Activated B cell treated with CpG ODN at 0.5 μM for 24 hours (primary cell): ENCODE results near the gene PBX1. TPM values are rescaled to one million over a fixed set of nuclear protein-coding genes. Genes with fewer than 3 reads are reported as not detected.

Experiments used
- ATAC-seq: fragments of 200-7000 bp; cut with Tn5 transposase; one replicate; pipeline ENCODE4 v1.10.0; 2021; ENCODE audit warnings: low read depth, mild to moderate bottlenecking, moderate library complexity
- CTCF ChIA-PET: fragments of 350-600 bp; sonication (Branson Sonifier 250); formaldehyde crosslinking; loops from one replicate; lab custom pipeline; 2021; ENCODE audit warnings: antibody characterized with exemption; lab: Charles Lee
- POLR2A ChIA-PET: fragments of 350-600 bp; sonication (Branson Sonifier 250); formaldehyde crosslinking; loops from one replicate; lab custom pipeline; 2021; ENCODE audit warnings: antibody characterized with exemption; lab: Charles Lee
- DNase-seq: peaks from one replicate; pipeline ENCODE4 v3.0.0; 2022
- H3K27ac Mint-ChIP-seq: one replicate; pipeline ENCODE4 v1.8.0; 2020; ENCODE audit warnings: mixed read lengths
- H3K27me3 Mint-ChIP-seq: one replicate; pipeline ENCODE4 v1.8.0; 2021; ENCODE audit warnings: mixed read lengths
- H3K36me3 Mint-ChIP-seq: one replicate; pipeline ENCODE4 v1.8.0; 2021; ENCODE audit warnings: low read depth, mixed read lengths
- H3K4me1 Mint-ChIP-seq: one replicate; pipeline ENCODE4 v1.8.0; 2021; ENCODE audit warnings: mixed read lengths
- H3K4me3 Mint-ChIP-seq: one replicate; pipeline ENCODE4 v1.8.0; 2020; ENCODE audit warnings: mild to moderate bottlenecking, mixed read lengths
- H3K9me3 Mint-ChIP-seq: one replicate; pipeline ENCODE4 v1.8.0; 2020; ENCODE audit warnings: mixed read lengths
- intact Hi-C: fragments of 100-400 bp; cut with micrococcal nuclease; formaldehyde crosslinking; loops from one replicate; pipeline ENCODE4 v1.15.1; 2024
- total RNA-seq: library from RNA; stranded (reverse); gene quantifications from 2 replicates; pipeline ENCODE4 v1.2.3, GENCODE V29; 2022
- TF ChIP-seq, protein P1 (sequence below): fragments of 200-600 bp; IDR thresholded peaks from one replicate; pipeline ENCODE4 v1.8.0; 2022; ENCODE audit warnings: antibody characterized with exemption, mild to moderate bottlenecking

PBX1 gene
- total RNA-seq, 1 donor from 2014 or later: not detected

DNA sequence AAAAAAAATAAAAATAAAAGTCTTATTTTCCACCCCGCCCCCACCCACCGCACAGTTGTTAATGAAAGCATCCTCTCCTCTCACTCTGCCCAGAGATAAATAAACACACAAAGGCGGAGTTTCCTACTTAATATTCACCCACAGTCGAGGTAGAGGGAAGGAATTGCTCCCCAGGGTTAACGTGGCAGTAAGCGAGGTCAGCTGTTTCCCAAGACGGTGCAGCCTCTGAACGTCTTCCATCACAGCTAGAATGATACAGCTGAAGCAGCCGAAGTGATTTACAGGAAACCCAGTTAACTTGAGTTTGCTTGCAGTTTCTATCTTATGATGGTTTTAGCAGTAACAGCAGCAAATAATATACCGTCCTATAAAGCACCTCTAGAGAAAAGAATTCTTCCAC lies 283.9 kb downstream of the PBX1 start:
- Mint-ChIP-seq H3K4me1 (no peaks in the 10 kb centered on the region), H3K27me3 (no peaks in the 10 kb centered on the region), H3K9me3 (no peaks in the 10 kb centered on the region), H3K4me3 (no peak overlapping the region), H3K36me3 (no peaks in the 10 kb centered on the region), H3K27ac (no peak overlapping the region)
- intact Hi-C loops: no loop called here
- ChIA-PET POLR2A (no interaction called here), CTCF (no interaction called here)
- TF ChIP-seq, protein P1, sequence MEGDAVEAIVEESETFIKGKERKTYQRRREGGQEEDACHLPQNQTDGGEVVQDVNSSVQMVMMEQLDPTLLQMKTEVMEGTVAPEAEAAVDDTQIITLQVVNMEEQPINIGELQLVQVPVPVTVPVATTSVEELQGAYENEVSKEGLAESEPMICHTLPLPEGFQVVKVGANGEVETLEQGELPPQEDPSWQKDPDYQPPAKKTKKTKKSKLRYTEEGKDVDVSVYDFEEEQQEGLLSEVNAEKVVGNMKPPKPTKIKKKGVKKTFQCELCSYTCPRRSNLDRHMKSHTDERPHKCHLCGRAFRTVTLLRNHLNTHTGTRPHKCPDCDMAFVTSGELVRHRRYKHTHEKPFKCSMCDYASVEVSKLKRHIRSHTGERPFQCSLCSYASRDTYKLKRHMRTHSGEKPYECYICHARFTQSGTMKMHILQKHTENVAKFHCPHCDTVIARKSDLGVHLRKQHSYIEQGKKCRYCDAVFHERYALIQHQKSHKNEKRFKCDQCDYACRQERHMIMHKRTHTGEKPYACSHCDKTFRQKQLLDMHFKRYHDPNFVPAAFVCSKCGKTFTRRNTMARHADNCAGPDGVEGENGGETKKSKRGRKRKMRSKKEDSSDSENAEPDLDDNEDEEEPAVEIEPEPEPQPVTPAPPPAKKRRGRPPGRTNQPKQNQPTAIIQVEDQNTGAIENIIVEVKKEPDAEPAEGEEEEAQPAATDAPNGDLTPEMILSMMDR: no peak
- ATAC-seq: no peak
- DNase-seq: no peak

DNA sequence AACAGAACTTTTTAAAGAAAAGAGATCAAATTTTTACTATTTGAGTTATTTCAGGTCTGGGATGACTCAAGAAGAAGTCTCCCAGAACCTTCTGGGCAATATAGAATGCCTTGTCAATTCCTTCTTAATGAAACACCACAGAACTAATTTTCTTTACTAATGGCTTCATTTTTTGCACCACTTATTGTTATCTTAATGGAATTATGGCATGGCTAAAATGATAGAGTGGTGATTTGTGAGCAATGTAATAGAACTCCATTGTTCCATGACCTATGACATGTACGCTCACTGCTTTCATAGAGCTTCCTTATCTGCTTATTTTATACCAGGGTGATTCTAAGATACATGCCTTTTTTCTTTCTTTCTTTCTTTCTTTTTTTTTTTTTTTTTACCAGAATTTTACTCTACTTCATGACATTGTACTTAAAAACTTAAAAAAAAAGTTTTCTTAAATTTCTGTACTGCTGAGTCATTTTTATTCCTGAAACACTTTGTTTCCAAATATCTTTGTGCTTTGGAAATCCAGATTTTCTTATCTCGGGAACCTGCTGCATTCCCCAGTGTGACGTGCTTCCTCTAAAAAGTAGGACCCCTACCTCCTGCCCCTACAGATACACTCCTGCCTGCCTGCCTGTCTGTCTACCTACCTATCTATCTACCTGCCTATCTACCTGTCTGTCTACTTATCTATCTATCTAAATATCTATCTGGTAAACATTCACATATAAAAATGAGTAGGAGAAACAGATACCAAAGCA lies 284.9 kb downstream of the PBX1 start:
- H3K9me3 Mint-ChIP-seq: no peaks in the 10 kb centered on the region
- no peak overlapping the region for H3K4me3 Mint-ChIP-seq
- ChIA-PET POLR2A (no interaction called here), CTCF (no interaction called here)
- TF ChIP-seq, protein P1: no peak
- H3K36me3 Mint-ChIP-seq: no peaks in the 10 kb centered on the region
- H3K27ac Mint-ChIP-seq: no peak overlapping the region
- no peaks in the 10 kb centered on the region for H3K27me3 Mint-ChIP-seq
- DNase-seq: no peak
- ATAC-seq: no peak
- intact Hi-C loops: no loop called here
- H3K4me1 Mint-ChIP-seq: no peaks in the 10 kb centered on the region

DNA sequence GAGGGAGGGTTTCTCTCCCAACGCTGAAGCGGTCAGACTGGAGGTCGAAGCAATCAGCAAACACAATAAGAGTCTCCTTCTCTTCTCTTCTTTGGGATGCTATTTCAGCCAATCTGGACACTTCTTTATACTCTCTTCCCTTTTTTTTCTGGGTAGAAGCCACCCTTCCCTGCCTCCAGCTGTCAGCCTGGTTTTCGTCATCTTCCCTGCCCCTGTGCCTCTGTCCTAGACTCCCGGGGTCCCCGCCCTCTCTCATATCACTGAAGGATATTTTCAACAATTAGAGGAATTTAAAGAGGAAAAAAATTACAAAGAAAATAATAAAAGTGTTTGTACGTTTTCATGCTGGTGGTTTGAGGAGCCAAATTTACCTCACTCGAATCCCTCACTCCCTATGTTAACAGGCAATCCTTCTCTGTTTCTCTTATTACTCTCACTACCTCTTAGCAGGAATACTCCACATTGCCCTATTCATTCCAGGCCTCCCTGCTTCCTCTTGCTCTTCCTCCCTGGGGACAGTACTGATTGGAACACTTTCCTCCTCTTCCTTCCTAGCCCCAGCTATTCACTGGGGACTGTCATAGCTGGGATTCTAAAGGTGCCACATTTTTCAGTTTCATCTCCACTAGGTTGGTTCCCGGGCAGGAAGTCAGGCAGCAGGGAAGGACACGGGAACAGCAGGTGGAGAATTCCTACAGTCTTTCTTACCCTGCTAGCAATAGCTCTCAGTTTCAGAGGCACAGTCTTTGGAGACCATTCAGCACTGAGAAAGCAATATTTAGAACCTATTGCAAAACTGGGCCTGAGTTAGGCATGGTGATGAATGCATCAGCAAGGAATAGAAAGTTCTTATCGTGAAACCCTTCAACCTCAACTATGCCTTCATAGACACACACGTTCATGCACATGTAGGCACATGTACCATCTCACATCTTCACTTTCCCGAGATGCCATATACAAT lies 288.0 kb downstream of the PBX1 start:
- H3K9me3 Mint-ChIP-seq: no peaks in the 10 kb centered on the region
- DNase-seq (no peak), ATAC-seq (no peak)
- intact Hi-C loops: no loop called here
- POLR2A ChIA-PET: no interaction called here
- no peaks in the 10 kb centered on the region for H3K36me3 Mint-ChIP-seq
- TF ChIP-seq, protein P1: no peak
- H3K27ac Mint-ChIP-seq: no peak overlapping the region
- H3K4me3 Mint-ChIP-seq: no peak overlapping the region
- H3K4me1 Mint-ChIP-seq: no peaks in the 10 kb centered on the region
- CTCF ChIA-PET: no interaction called here
- no peaks in the 10 kb centered on the region for H3K27me3 Mint-ChIP-seq

DNA sequence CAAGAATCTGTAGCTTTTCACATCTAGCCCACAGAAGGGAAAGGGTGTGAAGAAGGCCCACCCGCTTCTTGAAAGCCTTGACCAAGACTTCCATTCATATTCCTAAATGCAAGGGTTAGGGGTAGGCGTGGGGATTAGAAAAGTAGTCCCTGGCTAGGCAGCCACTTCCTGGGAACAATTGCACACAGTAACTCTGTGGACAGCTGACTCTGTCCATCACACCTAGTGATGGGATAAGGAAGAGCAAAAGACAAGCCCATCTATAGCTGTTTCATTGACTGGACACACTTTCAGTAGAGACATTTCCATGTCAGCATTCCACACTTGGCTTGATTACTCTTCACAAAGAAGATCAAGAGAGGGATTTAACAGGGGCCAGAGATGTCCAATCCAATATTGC lies 294.2 kb downstream of the PBX1 start:
- DNase-seq: no peak
- intact Hi-C loops: no loop called here
- TF ChIP-seq, protein P1: no peak
- Mint-ChIP-seq H3K4me3 (no peak overlapping the region), H3K9me3 (no peaks in the 10 kb centered on the region), H3K27me3 (no peaks in the 10 kb centered on the region), H3K27ac (no peak overlapping the region), H3K36me3 (no peaks in the 10 kb centered on the region), H3K4me1 (no peaks in the 10 kb centered on the region)
- POLR2A ChIA-PET: no interaction called here
- CTCF ChIA-PET: no interaction called here
- ATAC-seq: no peak

DNA sequence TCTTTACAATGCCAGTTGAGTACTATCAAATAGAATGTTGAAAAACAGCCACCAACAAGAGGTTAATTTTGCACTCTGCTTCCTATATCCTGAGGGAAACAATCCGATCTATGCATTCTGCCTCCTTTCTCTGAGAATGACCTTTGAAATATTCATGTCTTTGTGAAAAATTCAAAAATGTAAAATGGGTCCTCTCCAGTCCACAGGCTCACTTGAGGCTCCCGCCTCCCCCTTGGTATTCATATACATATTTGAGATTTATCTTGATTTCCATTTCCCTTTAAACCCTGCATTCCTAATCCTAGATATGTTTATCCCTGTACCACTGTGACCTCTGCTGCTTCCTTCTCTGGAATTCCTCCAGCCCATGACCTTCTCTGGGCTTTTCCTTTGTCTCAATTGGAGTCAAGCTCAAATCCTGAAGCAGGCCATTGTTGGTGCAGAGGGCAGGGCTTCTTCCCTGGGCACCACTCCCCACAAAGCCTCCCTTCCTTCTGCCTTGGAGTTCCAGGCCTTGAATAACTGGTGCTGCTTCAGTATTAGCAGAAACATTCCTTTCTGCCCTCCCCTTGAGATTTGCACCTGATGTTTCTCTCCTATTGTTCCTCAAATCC lies 296.8 kb downstream of the PBX1 start:
- ChIA-PET POLR2A (no interaction called here), CTCF (no interaction called here)
- H3K4me3 Mint-ChIP-seq: no peak overlapping the region
- DNase-seq: no peak
- ATAC-seq: no peak
- H3K36me3 Mint-ChIP-seq: no peaks in the 10 kb centered on the region
- intact Hi-C loops: no loop called here
- H3K27me3 Mint-ChIP-seq: no peaks in the 10 kb centered on the region
- TF ChIP-seq, protein P1: no peak
- H3K4me1 Mint-ChIP-seq: no peaks in the 10 kb centered on the region
- H3K27ac Mint-ChIP-seq: no peak overlapping the region
- H3K9me3 Mint-ChIP-seq: no peaks in the 10 kb centered on the region
